WERI-Rb-1 (cell line): ENCODE data around the gene RTTN.

Experiments used
- DNase-seq: peaks from one replicate; pipeline ENCODE4 v3.0.0-alpha.2; 2020
- H3K27ac ChIP-seq: fragments of 250-450 bp; sonication (Bioruptor Pico); 2 replicates; pipeline ENCODE4 v1.5.1; 2020; ENCODE audit warnings: mild to moderate bottlenecking, moderate library complexity
- H3K27me3 ChIP-seq: fragments of 250-450 bp; sonication (Bioruptor Pico); 2 replicates; pipeline ENCODE4 v1.5.1; 2021; ENCODE audit warnings: mild to moderate bottlenecking, low read depth, moderate library complexity; ENCODE audit not compliant: insufficient read depth, severe bottlenecking
- H3K36me3 ChIP-seq: fragments of 250-450 bp; sonication (Bioruptor Pico); 2 replicates; pipeline ENCODE4 v1.5.1; 2020; ENCODE audit warnings: mild to moderate bottlenecking, moderate library complexity
- H3K4me3 ChIP-seq: 2 replicates; pipeline ENCODE4 v1.5.1; 2011; ENCODE audit warnings: low read depth, mild to moderate bottlenecking, control low read depth, low read length
- H3K9me3 ChIP-seq: fragments of 250-450 bp; sonication (Bioruptor Pico); 2 replicates; pipeline ENCODE4 v1.5.1; 2021; ENCODE audit warnings: mild to moderate bottlenecking, moderate library complexity; ENCODE audit not compliant: severe bottlenecking
- CTCF ChIP-seq: IDR thresholded peaks from 2 replicates; pipeline ENCODE4 v1.5.1; 2011; ENCODE audit warnings: low read depth, mild to moderate bottlenecking, control low read depth, inconsistent platforms, low read length

RTTN gene

DNA sequence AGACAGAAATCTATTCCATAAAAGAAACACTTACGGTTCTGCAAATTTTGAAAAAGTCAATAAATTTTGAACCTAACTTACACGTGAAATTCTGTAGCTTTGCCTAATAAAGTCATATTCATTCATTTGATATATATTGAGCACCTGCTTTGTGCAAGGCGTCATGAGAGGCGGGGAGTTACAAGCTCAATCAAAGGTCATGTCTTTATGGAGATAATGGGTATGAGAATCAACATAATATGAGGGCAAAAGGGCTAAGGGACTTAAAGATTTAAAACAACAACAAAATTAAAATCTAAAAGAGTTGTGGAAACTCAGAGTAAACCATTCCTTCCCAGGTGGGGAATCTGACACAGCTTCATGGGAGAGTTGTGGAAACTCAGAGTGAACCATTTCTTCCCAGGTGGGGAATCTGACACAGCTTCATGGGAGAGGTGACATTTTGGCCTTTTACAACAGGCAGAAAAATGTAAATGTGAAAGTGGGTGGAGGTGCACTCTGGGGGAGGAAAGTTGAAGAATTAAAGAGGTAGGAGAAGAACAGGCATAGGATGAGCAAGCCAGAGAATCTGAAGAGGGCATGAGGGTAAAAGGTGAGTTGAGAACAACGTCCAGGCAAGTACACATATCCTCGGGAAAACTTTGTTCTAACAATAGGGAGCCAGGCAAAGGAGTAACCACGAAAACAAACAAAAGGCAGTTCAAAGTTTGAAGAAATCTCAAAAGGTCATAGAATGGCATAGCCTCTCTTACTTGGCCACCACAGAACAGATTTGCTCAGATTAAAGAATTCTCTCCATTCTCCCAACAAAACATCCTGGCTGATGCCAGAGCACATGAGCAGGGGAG, 208.3 kb downstream of the RTTN start:
- no peak overlapping the region for H3K27ac ChIP-seq
- H3K36me3 ChIP-seq, result no peaks in the 10 kb centered on the region
- no peak for DNase-seq
- no peaks in the 10 kb centered on the region for H3K27me3 ChIP-seq
- H3K4me3 ChIP-seq, result no peak overlapping the region
- TF ChIP-seq CTCF, result no peak
- no peaks in the 10 kb centered on the region for H3K9me3 ChIP-seq

DNA sequence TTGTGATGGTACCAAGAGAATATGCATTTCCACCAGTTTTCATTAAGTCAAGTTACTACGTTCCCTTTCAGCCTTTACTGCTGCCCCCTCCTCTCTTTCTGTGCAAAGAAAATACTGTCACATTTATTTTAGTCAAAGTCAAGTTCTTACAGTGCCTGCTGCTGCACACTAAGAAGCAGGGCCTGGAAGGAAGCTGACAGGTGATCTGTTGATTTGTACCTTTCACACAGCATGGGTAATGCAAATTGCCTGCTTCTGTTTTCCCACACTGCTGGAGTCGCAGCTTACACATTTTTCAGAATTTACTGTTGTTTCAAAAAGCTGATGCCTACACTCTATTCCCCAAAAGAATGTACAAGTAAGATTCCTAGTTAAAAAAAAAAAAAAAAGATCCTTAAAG, 209.1 kb downstream of the RTTN start:
- no peaks in the 10 kb centered on the region for H3K9me3 ChIP-seq
- H3K27me3 ChIP-seq, result no peaks in the 10 kb centered on the region
- no peak for DNase-seq
- H3K36me3 ChIP-seq, result no peaks in the 10 kb centered on the region
- TF ChIP-seq CTCF, result no peak
- no peak overlapping the region for H3K27ac ChIP-seq
- H3K4me3 ChIP-seq, result no peak overlapping the region

DNA sequence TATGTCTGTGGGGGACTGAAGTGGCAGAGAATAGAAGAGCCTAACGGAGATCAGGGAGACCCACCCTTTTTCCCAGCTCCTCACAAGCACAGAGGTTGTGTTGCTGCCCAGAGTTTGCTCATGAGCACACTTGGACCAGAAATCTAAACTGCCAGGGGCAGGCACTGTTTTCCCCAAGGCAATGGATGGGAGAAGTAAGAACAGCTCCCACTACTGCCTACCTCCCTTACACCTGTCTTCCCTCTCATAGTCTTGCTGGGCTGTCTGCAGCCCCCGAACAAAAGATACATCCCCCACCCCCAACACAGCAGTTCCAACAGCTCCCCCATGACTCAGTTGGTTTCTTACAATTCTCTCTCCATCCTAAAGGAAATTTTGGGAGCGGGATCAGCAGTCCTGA, 209.7 kb downstream of the RTTN start:
- no peak overlapping the region for H3K27ac ChIP-seq
- no peak for TF ChIP-seq CTCF
- H3K9me3 ChIP-seq, result no peaks in the 10 kb centered on the region
- no peaks in the 10 kb centered on the region for H3K36me3 ChIP-seq
- H3K27me3 ChIP-seq, result no peaks in the 10 kb centered on the region
- no peak for DNase-seq
- no peak overlapping the region for H3K4me3 ChIP-seq

DNA sequence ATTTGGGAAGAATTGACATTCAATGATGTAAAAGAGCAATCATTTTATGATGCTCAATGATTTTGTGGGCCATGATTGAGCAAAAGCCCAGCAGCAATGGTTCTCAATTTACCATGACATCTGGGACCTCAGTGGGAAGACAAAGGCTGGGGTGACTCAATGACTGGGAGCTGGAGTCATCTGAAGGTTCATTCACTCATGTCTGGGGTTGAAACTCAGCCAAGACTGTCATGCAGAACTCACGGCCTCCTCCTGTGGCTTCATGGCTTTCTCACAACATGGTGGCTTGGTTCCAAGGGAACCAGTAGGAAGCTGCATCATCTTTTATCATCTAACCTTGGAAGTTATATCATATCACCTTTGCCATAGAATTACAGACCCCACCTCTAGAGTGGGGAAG, 212.7 kb downstream of the RTTN start:
- Histone ChIP-seq H3K27me3 (no peaks in the 10 kb centered on the region), H3K4me3 (no peak overlapping the region), H3K27ac (no peak overlapping the region), H3K9me3 (no peaks in the 10 kb centered on the region), H3K36me3 (no peaks in the 10 kb centered on the region)
- DNase-seq, result no peak
- no peak for TF ChIP-seq CTCF

DNA sequence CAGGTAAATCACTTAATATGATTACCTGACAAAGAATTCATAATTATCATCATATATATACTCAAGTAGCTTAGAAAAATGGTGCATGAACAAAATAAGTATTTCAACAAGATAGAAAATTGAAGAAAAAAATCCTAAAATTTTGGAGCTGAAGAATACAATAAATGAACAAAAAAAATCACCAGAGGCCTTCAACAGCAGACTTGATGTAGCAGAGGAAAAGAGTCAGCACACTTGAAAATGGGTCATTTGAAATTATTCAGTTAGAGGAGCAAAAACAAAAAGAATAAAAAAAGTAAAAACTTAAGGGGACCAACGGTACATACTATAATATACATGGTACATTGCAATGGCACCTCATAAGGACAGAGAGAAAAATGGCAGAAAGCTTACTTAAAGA, 217.6 kb downstream of the RTTN start:
- Histone ChIP-seq H3K9me3 (no peaks in the 10 kb centered on the region), H3K27me3 (no peaks in the 10 kb centered on the region), H3K4me3 (no peak overlapping the region), H3K27ac (no peak overlapping the region), H3K36me3 (no peaks in the 10 kb centered on the region)
- no peak for TF ChIP-seq CTCF
- DNase-seq, result no peak

GRCh38 chr18:69985239-69985638, 220.2 kb downstream of the RTTN start:
- Histone ChIP-seq H3K9me3 (no peaks in the 10 kb centered on the region), H3K36me3 (no peaks in the 10 kb centered on the region), H3K27ac (no peak overlapping the region), H3K27me3 (no peaks in the 10 kb centered on the region), H3K4me3 (no peak overlapping the region)
- TF ChIP-seq CTCF, result no peak
- no peak for DNase-seq
